DMS79 (cell line): ENCODE data around the gene PCDH15.

ENCODE experiments used
- DNase-seq: peaks from one replicate; lab custom pipeline; 2025; lab: John Stamatoyannopoulos, UW

Gene PCDH15

DNA sequence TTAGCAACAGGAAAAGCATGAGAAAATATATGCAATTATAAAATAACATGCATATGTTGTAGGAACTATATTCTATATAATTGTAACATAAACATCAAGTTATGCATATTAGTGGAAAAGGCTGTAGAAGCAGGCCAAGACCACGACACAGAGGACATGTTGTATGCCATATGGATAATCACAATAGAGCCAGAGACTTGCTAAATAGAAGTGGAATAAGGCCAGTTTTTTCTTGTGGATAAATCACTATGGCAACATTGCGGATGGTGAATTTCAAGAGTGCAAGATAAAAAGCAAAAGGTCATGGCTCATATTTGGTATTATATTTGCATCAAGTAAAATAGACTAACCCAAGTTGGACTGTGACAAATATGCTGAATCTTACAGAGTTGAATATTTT, 93.0 kb downstream of the PCDH15 start:
- no peak for DNase-seq

DNA sequence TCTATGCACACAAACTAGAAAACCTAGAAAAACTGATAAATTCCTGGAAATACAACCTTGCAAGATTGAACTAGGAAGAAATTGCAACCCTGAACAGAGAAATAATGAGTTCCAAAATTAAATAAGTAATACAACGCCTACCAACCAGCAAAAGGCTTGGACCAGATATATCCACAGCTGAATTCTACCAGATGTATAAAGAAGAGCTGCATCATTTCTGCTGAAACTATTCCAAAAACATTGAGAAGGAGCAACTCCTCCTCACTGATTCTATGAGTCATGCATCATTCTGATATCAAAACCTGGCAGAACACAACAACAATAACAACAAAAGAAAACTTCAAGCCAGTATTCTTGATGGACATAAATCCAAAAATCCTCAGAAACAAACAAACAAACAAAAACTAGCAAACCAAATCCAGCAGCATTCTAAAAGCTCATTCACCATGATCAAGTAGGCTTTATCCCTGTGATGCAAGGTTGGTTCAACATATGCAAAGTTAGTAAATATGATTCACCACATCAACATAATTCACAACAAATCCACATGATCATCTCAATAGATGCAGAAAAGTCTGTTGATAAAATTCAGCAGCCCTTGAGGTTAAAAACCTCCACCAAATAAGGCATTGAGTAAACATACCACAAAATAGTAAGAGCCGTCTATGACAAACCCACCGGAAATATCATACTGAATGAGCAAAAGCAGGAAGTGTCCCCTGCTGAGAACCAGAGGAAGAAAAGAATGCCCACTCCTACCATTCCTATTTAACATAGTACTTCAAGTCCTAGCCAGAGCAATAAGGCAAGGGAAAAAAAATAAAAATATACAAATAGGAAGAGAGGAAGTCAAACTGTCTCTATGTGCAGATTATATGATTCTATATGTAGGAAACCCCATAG, 98.2 kb downstream of the PCDH15 start:
- no peak for DNase-seq

DNA sequence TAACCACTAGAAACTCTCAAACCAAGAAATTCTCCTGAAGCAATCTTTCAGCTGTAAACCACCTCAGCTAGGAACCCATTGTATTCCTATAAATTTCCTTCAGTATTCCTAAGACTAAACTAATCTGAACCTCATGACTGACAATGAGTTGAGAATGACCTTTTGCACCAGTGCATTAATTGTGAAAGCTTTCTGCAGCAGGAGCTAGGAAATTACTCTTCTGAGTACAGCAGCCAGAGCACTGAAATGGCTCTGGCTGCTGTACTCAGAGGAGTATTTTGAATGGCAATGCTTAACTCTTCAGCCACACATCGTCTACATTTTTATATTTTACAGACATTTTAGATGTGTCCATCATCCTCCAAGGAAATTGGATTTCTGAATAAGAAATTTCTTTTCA, 109.7 kb downstream of the PCDH15 start:
- no peak for DNase-seq

DNA sequence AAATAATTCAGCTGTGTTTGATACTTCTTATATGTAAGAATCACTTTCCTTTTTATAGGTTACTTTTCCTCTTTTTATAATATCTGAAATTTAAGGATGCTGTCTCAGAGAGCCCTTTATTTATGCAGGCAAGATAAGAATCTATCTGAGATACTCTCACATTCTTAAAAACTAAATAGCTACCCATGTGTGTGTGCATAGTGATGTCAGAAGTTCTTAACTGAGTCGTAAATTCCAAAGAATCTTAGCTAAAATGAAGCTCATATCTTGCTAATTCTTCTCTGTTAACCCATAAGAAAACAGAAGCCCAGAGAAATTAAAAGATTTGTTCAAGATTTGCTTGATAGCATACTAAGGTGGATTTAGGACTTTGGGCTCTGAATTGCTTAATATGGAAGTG, 118.5 kb downstream of the PCDH15 start:
- no peak for DNase-seq

DNA sequence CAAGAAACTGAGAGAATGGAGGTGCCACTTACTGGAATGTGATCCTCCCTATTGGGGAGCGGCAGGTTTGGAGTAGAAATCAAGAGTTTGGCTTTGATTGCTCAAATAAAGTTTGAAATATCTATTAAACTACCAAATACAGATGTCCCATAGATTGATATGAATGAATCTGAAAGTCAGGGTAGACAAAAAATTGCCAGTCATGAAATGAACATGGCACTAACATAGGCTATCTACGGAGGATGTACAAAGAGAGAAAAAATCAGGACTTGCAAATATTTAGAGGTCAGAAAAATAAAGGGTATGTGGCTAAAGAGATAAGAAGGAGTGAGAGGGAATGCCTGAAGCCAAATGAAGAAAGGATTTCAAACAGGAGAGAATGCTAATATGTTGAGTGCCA, 119.9 kb downstream of the PCDH15 start:
- no peak for DNase-seq

DNA sequence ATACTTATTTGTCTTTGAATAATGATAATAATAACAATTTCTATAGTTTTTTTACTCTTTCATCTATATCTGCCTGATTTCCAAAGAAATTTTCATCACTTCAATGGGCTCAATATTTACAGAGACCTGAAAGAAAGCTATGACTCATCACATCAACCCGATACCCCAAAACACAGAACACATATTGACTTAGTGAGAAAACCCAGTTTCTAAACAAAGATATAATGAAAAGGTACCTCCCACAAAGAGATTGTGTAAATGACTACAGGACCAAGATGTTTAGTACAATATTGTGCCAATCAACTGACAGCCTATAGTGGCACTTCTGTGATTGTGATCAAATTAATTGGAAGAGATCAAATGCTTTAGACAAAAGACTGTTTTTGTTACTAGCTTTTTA, 133.9 kb downstream of the PCDH15 start:
- no peak for DNase-seq

DNA sequence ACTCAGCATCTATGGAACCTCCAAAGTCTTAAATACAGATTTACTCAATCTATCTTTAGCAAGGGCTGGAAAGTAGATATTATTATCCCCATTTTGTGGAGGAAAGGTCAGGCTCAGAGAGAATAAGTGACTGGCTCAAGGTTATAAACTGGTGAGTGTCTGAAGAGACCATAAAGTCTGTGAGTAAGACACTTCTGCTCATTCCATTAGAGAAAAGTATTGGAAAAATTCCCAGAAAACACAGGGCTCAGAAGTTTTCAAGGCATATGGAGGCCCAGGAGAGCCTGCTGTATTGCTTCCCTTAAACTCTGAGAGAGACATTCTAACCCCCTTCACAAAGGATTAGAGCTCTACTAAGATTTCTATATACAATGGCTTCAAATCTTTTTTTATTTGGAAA, 134.8 kb downstream of the PCDH15 start:
- no peak for DNase-seq

DNA sequence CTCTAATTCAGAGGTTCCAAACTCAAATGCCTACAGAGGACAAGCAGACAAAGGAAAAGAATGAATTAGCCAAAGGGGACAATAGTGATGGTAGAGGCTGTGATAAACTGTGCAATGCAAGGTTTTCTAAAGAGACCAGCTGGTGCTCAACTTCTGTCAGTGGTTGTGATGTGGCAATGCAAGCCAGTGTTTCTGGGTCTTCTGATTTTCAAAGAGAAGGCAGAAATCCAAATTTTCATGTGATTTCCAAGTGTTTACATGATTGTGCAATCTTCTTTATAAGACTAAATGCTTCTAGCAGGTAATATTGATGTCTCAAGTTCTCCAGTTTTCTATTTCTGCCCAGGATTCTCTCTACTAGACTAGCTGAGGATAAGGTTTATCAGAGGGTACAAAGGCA, 135.9 kb downstream of the PCDH15 start:
- DNase-seq, result no peak

DNA sequence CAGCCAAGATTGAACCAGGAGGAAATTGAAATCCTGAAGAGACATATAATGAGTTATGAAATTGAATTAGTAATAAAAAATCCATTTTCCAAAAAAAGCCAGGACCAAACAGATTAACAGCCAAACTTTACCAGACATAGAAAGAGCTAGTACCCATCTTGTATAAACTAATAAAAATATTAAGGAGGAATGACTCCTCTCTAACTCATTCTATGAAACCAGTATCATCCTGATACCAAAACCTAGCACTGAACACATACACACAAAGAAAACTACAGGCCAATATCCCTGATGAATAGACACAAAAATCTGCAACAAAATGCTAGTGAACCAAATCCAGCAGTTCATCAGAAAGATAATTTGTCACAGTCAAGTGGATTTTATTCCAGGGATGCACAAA, 140.6 kb downstream of the PCDH15 start:
- no peak for DNase-seq

DNA sequence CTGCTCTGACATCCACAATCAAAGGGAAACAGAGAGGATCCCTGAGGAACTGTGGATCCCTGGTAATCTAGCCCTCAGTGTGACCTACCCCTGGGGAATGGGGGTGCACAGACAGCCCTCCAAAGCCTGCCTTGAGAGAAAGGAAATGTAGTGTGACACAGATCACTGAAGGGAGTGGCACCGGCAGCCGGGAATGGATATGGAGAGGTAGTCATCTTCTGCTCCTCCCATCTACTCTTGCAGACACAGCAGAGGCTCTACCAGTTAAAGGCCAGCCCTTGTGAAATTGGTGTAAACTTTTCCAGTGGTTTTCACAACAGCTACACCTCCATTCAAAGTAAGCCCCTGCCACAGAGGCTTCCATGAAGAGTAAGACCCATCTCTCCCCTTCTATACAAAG, 144.4 kb downstream of the PCDH15 start:
- no peak for DNase-seq

DNA sequence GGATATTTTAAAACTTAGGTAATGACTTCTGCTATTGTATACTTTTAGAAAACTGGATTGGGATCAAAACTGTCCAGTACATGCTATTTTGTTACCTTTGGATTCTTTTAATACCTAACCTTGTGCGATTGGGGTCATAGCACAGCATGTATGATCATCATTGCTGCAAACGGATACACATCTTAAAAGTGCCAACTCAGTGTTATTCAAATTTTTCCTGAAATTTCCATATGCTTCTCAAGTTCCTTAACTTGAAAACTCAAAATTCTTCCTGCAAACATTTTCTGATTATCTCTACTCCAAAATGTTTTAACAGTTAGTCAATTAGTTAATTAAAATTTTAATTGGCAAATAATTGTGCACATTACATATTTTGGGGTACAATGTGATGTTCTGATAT, 147.5 kb downstream of the PCDH15 start:
- no peak for DNase-seq

DNA sequence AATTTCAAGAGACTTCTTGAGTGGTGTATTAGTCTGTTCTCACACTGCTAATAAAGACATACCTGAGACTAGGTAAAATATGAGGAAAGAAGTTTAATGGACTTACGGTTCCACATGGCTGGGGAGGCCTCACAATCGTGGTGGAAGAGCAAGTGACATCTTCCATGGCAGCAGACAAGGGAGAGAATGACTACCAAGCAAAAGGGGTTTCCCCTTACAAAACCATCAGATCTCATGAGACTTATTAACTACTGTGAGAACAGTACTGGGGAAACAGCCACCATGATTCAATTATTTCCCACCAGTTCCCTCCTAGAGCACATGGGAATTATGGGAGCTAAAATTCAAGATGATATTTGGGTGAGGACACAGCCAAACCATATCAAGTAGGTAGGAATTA, 150.5 kb downstream of the PCDH15 start:
- DNase-seq, result no peak

DNA sequence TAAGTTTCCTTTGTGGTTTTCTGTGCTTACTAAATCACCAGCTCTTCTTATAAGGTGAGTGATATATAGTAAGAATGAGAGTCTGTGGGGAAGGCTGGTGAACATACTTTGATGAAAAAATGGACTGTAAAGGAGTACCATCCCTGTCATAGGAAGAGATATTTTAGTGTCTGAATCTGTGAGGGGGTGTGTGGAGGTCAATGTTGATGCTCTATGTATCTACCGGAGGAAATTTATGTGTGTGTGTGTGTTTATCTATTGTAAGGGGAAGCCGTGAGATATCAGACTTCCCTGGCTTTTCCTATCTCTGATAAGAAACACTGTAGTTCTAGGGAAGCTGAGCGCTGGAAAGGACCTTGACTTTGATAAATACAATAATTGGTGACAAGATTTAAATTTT, 179.0 kb downstream of the PCDH15 start:
- no peak for DNase-seq

DNA sequence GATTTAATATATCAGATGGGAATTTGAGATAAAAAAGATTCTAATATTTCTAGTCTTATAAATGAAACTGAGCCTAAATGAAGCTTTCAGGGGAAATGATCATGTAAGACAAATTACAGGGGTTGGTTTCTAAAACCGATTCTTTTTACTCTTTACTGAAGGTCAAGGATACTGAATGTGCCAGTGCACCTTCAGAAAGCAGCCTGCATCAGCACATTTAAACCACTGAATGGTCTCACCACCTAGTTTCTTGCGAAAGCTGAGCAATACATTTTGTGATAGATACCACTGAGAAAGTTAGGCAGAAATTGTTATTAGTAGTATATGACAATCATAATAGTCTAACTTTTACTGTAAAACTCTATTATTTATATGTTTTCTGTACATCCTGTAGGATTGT, 180.7 kb downstream of the PCDH15 start:
- no peak for DNase-seq

DNA sequence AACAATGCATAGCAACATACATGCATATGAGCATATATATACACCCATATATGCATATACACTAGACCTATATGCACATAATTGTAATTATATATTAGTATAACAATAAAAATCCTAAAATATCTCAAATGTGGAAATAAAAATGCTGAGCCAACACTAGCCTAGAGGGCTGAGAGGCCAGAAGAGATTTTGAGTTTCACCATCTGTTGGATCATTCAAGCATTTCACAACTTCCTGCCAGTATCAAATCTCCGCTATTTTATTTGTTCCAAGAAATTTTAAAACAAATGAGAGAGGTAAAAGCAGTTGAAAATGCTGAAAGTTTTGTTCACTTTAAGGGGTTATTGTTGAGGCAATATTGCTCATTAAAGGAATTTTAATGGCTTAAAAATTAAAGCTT, 187.0 kb downstream of the PCDH15 start:
- DNase-seq, result no peak

DNA sequence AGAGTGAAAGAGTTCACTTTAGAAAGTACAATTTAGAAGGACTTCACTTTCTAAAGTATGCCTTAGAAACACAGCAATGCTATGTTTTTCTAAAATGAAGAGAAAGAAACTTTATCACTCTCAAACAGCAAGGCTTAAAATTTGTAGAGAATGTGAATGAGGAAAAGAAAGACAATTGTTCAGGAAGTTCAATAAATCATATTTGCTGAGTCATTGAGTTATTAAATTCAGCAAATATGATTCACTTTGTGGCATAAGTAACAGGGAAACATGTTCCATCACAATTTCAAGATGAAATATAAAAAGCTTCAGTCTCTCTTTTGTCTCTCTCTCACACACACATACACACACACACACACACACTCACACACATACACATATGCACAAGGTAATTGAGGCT, 187.9 kb downstream of the PCDH15 start:
- DNase-seq, result no peak

DNA sequence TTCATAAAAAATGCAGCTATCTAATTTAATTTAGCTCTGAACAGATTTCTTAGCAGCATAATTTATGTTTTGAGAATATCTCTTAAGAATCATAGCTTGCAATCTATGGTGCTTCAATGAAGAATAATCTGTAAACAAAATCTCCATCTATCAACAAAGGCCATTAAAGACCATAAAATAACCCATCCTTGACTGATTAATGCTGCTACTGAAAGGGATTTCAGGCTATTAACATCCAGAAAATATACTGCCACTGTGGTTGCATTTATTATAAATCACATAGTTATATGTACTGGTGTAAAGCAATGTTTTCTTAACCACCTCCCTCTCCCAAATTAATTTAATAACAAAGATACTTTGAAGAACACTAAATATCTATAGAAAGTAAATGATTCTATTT, 191.6 kb downstream of the PCDH15 start:
- DNase-seq, result no peak

DNA sequence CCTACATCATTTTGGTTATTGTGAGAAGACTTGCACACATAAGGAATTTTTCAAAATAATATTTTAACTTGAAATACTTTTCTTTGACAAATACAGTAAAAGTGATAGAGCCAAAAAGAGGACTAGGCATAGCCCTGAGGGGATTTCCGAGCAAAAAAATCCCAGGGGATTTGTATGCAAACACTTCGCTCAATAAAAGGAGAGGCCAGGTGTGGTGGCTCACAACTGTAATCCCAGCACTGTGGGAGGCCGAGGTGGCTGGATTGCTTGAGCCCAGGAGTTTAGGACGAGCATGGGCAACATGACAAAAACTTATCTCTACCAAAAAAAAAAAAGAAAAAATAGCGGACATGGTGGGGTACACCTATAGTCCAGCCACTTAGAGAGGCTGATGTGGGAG, 193.0 kb downstream of the PCDH15 start:
- DNase-seq, result no peak

DNA sequence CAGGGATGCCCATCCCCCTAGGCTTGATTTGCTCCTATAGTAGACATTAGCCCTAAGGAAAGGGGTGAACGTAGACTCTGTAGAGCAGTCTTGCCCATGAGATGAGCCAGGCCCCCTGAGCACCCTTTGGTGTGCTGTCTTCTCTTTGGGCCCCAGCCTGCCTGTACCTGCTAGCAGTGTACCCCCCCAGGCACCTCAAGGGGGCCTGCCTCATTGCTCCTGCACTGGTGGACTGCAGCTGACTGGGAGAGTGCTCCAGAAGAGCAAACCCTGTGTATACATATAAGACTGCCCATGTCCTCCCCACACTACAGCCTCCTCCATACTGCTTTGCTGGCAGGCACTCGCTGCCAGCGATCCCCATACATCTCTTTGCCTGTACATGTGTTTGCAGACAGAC, 206.7 kb downstream of the PCDH15 start:
- DNase-seq, result no peak

DNA sequence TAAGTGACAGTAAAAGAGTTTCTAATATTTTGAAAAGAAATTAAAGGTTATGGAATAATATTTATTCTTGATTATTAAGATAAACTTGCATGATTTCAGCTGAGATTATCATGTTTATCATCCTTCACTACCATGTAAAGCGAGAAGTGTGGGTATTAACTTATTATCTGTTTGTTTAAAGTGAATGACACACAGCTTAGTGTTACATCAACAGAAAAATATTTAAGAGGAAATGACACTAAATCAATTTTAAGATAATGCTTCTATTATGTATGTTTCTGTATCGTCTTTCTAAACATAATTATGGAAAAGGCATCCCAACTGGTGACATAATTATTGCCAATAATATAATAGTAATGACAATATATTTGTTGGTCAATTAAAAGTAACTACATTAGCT, 213.1 kb downstream of the PCDH15 start:
- no peak for DNase-seq

DNA sequence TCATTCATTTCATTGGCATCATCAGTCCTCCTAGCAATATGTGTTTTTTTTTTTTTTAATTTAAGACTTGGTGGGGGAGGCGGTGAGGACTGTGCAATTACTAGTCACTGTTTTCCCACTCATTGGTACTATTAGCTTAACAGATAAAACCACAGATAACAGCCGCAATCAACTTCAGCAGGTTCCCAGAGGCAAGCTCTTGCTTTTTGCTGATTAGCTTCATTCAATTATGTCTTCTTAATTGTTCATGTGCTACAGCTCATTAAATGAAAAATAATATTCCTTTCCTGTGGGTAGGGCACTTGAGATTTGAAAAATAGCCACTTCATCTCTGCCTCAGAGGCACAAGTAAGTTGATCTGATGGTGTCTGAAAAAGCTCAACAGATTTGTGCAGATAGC, 215.5 kb downstream of the PCDH15 start:
- no peak for DNase-seq

DNA sequence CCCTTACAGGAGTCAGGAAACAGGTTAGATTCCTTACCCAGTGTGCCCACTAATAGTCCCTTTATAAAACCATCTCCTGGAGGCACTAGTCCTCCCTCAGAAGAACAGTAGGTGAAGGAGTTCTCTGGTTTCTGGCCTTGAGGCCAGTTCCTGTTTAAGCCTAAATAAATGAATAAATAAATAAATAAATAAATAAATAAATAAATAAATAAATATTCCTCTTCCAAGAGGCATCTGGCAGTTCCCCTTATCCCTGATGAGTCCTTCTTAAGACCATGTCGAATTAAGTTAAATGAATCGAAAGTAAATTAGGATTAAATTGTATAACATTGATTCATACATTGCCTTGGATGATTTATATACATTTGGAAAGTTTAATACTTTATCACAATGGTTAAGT, 223.3 kb downstream of the PCDH15 start:
- no peak for DNase-seq

DNA sequence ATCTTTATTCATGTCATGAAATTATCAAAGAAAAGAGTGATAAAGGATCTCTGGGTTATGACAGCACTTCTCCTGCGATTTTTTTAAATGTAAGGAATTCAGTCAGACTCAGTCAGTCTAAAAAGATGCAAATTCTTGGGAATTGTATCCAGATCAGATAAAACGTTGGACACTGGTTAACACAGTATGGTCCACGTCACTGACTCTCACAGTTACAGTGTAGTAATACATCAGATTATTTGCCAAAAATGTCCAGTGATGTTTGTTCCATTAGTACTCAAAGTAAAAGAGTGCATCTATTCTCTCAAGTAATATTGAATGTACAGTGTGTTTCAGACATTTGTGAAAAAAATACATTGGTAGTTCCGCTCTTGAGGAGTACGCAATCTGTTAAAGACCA, 224.5 kb downstream of the PCDH15 start:
- DNase-seq, result no peak

DNA sequence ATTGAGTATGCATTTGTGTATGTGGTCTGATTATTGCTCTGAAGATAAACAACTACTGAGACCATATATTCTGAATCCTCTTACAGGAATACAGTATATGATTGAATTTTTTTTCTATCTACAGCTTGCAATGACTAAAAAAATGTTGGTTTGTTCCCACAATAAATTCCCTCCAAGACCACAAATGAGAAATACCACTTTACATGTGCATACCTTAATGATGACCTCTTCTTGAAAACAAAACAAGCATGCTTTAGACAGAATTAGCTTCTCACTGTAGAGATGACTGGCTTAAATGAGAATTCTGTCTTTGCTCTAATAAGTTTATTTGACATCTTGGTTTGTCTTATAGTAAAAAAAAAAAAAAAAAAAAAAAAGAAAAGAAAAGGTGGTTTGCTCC, 241.5 kb downstream of the PCDH15 start:
- no peak for DNase-seq
